Measurements from ENCODE around the gene ZNF99.
"Not testable (repeated sequence)": the region's sequence is repeated elsewhere in the genome, so short reads cannot be mapped to it uniquely, and the experiment has no call there.

ZNF99 gene

GRCh38 chr19:22783651-22784410, at the start of gene ZNF99:
TSS of gene ZNF99 (minus strand) at chr19:22784151. CDS start at chr19:22784016, 135 bp downstream.
- DNase-seq, result peak; percentile 9

DNA sequence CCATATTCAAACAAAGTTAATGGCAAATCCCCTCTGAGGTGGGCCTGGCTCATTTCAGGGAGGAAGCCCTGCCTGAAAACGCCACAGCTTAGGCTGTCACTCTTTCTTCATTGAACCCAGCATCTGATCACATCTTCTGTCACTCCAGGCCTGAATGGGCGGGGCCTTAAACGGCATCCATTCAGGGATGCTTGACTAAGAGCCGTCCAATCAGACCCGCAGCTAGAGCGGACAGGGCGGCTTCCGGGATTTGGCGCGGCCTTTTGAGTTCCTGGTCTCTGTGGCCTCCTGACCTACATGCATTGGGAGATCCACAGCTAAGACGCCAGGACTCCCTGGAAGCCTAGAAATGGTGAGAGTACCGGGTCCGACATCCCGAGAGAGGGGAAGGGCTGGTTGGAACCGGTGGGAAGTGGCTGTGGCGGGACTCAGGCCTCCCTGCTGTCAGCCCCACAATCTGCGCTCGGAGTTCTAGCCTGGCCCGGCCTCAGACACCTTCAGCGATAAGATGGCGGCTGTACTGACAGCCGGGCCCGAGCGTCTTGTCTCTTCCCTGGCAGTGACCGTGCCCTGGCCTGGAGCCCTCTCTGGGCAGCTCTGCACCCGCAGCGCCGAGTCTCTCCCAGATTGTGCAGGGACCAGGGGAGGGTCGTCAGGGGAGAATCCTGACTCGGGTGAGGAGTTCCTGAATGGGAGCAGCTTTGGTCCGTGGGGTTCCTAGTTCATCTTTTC, 48.2 kb upstream of the ZNF99 start, which contains the start of gene ZNF723:
TSS of gene ZNF723 (plus strand) at position 261 of the 732 bp plus-strand sequence. CDS start at position 350, 89 bp downstream.
- DNase-seq, result peak; percentile 3

DNA sequence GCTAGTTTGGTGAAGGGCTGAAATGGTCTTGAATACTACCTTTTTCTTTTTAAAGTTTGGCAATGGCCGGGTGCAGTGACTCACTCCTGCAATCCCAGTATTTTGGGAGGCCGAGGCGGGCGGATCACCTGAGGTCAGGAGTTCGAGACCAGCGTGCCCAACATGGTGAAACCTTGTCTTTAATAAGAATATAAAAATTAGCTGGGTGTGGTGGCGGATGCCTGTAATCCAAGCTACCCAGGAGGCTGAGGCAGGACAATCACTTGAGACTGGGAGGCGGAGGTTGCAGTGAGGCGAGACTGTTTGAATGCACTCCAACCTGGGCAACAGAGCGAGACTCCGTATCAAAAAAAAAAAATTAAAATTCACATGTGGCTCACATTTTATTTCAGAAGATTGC, 47.3 kb upstream of the ZNF99 start:
- DNase-seq, result no peak

- DNase-seq, result no peak
These were observed 30.2 kb upstream of the ZNF99 start for GRCh38 chr19:22814124-22814523.

GRCh38 chr19:22807061-22807835, 23.3 kb upstream of the ZNF99 start:
- no peak for DNase-seq

- DNase-seq, result no peak
These were observed 22.5 kb upstream of the ZNF99 start for GRCh38 chr19:22806418-22806817.

- DNase-seq, result no peak
These were observed 13.1 kb upstream of the ZNF99 start for GRCh38 chr19:22797040-22797439.

- DNase-seq, result not testable (repeated sequence)
These were observed 8.9 kb upstream of the ZNF99 start for GRCh38 chr19:22792863-22793262.

DNA sequence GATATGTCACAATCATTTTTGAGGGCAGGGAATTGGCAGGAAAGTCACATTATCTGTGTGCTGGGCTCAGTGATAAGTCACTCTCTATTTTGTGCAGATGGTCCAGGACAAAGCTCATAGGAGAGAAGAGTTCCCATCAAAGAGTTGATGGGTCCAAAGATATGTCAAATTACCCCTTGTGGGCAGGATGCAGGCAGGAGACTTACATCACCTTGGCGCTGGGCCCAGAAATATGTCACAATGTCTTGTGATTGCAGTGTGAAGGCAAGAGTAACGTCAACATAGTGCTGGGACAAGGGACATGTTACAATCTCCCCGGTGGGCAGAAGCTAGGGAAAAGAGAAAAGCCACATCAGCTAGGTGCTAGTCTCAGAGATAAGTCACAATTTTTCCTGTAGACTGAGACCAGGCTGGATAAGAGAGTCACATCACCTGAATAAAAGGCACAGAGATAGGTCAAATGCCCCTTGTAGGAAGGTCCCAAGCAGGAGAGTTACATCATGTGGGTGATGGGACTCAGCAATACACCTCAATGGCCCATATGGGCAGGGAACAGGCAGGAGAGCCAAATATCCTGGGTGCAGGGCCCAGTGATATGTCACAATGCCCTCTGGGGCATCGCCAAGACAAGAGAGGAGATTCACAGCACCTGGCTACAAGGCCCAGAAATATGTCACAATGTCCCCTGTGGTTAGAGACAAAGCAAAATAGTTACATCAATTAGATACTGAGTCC, 47.9 kb downstream of the ZNF99 start:
- no peak for DNase-seq

DNA sequence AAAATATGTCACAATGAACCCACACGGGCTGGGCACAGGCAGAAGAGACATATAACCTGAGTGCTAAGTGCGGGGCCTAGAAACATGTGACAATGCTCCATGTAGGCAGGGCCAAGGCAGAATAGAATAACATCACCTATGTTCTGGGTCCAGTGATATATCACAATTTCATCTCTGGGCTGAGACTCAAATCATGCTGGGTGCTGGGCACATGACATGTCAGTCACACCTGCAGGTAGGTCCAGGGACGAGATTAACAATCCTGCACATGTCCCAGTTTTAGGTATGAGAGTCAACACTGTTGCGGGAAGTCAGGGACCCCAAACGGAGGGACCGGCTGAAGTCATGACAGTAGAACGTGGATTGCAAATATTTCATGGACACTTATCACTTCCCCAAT, 50.3 kb downstream of the ZNF99 start:
- no peak for DNase-seq

- DNase-seq, result not testable (repeated sequence)
These were observed 55.7 kb downstream of the ZNF99 start for GRCh38 chr19:22728214-22728613.

- DNase-seq, result not testable (repeated sequence)
These were observed 62.4 kb downstream of the ZNF99 start for GRCh38 chr19:22721533-22721932.

DNA sequence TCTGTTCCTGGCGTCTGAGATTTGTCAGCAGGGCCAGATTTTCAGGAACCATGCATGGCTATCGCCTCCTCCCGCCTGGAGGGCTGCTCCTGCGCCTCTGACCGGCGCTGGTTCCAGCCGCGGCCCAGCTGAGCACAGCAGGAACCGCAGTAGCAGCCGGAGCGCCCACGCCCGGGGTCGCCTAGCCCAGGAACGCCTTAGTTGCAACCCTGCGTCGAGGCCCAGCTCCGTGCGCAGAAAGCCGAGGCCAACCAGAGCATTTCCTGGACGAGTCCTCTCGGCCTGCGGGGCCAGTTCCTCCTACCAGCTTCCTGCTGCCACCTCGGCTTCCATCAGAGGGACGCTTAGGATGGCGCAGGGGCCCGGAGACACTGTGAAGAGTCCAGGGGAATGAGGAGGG, 75.0 kb downstream of the ZNF99 start:
- DNase-seq, result no peak

DNA sequence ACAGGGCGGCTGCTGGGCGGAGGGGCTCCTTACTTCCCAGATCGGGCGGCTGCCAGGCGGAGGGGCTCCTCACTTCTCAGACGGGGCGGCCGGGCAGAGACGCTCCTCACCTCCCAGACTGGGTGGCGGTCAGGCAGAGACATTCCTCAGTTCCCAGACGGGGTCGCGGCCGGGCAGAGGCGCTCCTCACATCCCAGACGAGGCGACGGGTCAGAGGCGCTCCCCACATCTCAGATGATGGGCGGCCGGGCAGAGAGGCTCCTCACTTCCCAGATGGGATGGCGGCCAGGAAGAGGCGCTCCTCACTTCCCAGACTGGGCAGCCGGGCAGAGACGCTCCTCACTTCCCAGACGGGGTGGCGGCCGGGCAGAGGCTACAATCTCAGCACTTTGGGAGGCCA, 80.9 kb downstream of the ZNF99 start:
- not testable (repeated sequence) for DNase-seq

DNA sequence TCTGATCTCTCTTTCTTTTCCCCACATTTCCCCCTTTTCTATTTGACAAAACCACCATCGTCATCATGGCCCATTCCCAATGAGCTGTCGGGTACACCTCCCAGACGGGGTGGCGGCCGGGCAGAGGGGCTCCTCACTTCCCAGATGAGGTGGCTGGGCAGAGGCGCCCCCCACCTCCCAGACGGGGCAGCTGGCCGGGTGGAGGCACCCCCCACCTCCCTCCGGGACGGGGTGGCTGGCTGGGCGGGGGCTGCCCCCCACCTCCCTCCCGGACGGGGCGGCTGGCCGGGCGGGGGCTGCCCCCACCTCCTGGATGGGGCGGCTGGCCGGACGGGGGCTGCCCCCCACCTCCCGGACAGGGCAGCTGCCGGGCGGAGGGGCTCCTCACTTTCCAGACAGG, 81.3 kb downstream of the ZNF99 start:
- DNase-seq, result not testable (repeated sequence)
